ENCODE measurements around the gene PIGT. TPM values are rescaled to one million over a fixed set of nuclear protein-coding genes. Genes with fewer than 3 reads are reported as not detected.
"Not testable (repeated sequence)": the region's sequence is repeated elsewhere in the genome, so short reads cannot be mapped to it uniquely, and the experiment has no call there.

Gene PIGT
- total RNA-seq, 4 donors from 2014 or later: 54.6 to 82.8 (median 69.7) TPM

- TF ChIP-seq CTCF (IDR thresholded peaks at IDR 0.05): no peak
- TF ChIP-seq EP300 (IDR thresholded peaks at IDR 0.05): no peak
- TF ChIP-seq POLR2A (IDR thresholded peaks at IDR 0.05): no peak
- Histone ChIP-seq H3K4me3 (peak within 1 kb of the TSS; percentile 34 to 59 (median 48)), H3K4me1 (peaks cover 0 to 32% (median 14%) of the 10 kb centered on the region in 4 donors), H3K27ac (peak within 1 kb of the TSS; percentile 53 to 90 (median 75)), H3K9me3 (no peaks in the 10 kb centered on the region), H3K36me3 (no peaks in the 10 kb centered on the region), H3K27me3 (peaks cover 0 to 38% of the 10 kb centered on the region in 2 donors)
- 12 to 15% methylated on average over 22 to 37 of the region's 54 CpGs for WGBS, 2 donors
- DNase-seq (ENCODE audit: low spot score in 2 of 2): no peak
These were observed 53.7 kb downstream of the PIGT start, which contains the start of gene WFDC2 for GRCh38 chr20:45469336-45470261. WFDC2 (plus strand) TSS chr20:45469753; CDS start chr20:45469782, 29 bp downstream.

DNA sequence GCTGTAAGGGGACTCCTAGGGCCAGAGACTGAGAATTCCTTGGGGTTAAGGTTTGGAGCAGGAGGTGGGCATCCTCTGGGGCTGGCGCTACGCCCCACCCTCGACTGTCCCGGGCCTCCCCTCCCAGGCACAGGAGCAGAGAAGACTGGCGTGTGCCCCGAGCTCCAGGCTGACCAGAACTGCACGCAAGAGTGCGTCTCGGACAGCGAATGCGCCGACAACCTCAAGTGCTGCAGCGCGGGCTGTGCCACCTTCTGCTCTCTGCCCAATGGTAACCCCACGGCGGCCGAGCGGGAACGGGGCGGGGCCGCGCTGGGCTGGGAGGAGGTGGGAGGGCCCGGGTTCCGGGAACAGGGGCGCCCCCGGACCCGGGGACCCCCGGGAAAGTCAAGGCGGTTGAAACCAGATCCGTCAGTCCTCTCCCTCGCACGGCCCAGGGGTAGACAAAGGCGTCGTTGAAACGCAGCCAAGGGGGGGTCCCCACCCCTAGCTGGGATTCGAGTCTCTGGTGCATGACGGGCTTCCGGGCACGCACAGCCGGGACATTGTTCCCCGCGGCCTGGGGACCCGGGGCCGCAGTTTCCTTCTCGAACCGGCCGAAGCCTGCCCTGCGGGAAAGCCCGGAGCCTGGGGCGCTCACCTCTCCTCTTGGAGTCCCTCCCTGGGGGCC lies 54.5 kb downstream of the PIGT start:
- H3K4me1 ChIP-seq: peaks cover 0 to 32% (median 14%) of the 10 kb centered on the region in 4 donors
- H3K36me3 ChIP-seq: no peaks in the 10 kb centered on the region
- WGBS, 2 donors: 1 to 3% methylated on average over 8 to 39 of the region's 50 CpGs
- H3K27me3 ChIP-seq: peaks cover 0 to 38% of the 10 kb centered on the region in 2 donors
- DNase-seq (ENCODE audit: low spot score in 2 of 2): no peak
- peak overlapping the region; percentile 53 to 90 (median 75) for H3K27ac ChIP-seq
- TF ChIP-seq CTCF (IDR thresholded peaks at IDR 0.05) (no peak), EP300 (IDR thresholded peaks at IDR 0.05) (peak; percentile 26 to 49)
- H3K9me3 ChIP-seq: no peaks in the 10 kb centered on the region
- peak overlapping the region; percentile 34 to 59 (median 48) for H3K4me3 ChIP-seq

GRCh38 chr20:45470937-45471336 lies 55.0 kb downstream of the PIGT start:
- TF ChIP-seq CTCF (IDR thresholded peaks at IDR 0.05) (no peak), POLR2A (IDR thresholded peaks at IDR 0.05) (no peak), EP300 (IDR thresholded peaks at IDR 0.05) (no peak)
- 14 to 24% methylated on average over 10 of the region's 10 CpGs for WGBS, 2 donors
- Histone ChIP-seq H3K4me1 (peaks cover 0 to 32% (median 14%) of the 10 kb centered on the region in 4 donors), H3K4me3 (peak overlapping the region; percentile 34 to 59 (median 48)), H3K27me3 (peaks cover 0 to 38% of the 10 kb centered on the region in 2 donors), H3K27ac (peak overlapping the region; percentile 53 to 90 (median 75)), H3K36me3 (no peaks in the 10 kb centered on the region), H3K9me3 (no peaks in the 10 kb centered on the region)
- DNase-seq (ENCODE audit: low spot score in 2 of 2): no peak

- H3K27me3 ChIP-seq: peaks cover 0 to 38% of the 10 kb centered on the region in 2 donors
- H3K36me3 ChIP-seq; H3K27ac ChIP-seq; H3K4me3 ChIP-seq; DNase-seq (ENCODE audit: low spot score in 2 of 2); H3K9me3 ChIP-seq: not testable (repeated sequence)
- WGBS, 2 donors: 84 to 92% methylated on average over 3 of the region's 3 CpGs
- H3K4me1 ChIP-seq: peaks cover 0 to 32% (median 14%) of the 10 kb centered on the region in 4 donors
These were observed 56.3 kb downstream of the PIGT start for GRCh38 chr20:45472286-45472685.

Small RNA genes within 50 kb of the gene (small RNA-seq; reads per million reads assigned to genes)
- not detected for gene MIR6812

Other genes starting within 250 kb of the PIGT start
- not detected for gene PI3, start 241.2 kb upstream of the PIGT start, total RNA-seq
- gene SEMG1, start 209.1 kb upstream of the PIGT start, total RNA-seq: not detected
- gene SEMG2, start 194.8 kb upstream of the PIGT start, total RNA-seq: not detected
- 100 to 1,000 TPM; 103 to 371 (median 129) TPM for gene SLPI, start 161.6 kb upstream of the PIGT start, total RNA-seq
- under 1 TPM in 1 of 4 donors, not detected in 3; 0.44 TPM for gene RBPJL, start 109.3 kb upstream of the PIGT start, total RNA-seq
- gene MATN4, start 107.8 kb upstream of the PIGT start, total RNA-seq: not detected
- gene SDC4, start 67.7 kb upstream of the PIGT start, total RNA-seq: 10 to 100 TPM; 41.2 to 72.5 (median 63.4) TPM
- gene SYS1, start 53.0 kb upstream of the PIGT start, total RNA-seq: 10 to 100 TPM; 19.2 to 35.6 (median 25.2) TPM
- not detected for gene TP53TG5, start 37.8 kb upstream of the PIGT start, total RNA-seq
- gene DBNDD2, start 7.9 kb upstream of the PIGT start, total RNA-seq: 10 to 100 TPM; 36.3 to 63.3 (median 51.1) TPM
- gene WFDC2, start 53.6 kb downstream of the PIGT start, total RNA-seq: 1 to 10 TPM in 1 of 4 donors, under 1 TPM in 1, not detected in 2; 0.84 to 3.5 TPM
- not detected for gene SPINT3, start 99.5 kb downstream of the PIGT start, total RNA-seq
- not detected for gene WFDC6, start 123.3 kb downstream of the PIGT start, total RNA-seq
- not detected for gene EPPIN, start 131.3 kb downstream of the PIGT start, total RNA-seq
- gene WFDC8, start 163.1 kb downstream of the PIGT start, total RNA-seq: not detected
- not detected for gene WFDC10A, start 213.6 kb downstream of the PIGT start, total RNA-seq
- not detected for gene WFDC9, start 215.1 kb downstream of the PIGT start, total RNA-seq